Left hindlimb (tissue), 1 donor: ENCODE measurements around the gene S100A1.
"Not testable (repeated sequence)": the region's sequence is repeated elsewhere in the genome, so short reads cannot be mapped to it uniquely, and the experiment has no call there.

ENCODE experiments used
- DNase-seq: peaks from one replicate; pipeline ENCODE4 v3.0.0-alpha.2; 2018

The S100A1 gene

GRCh38 chr1:153658400-153659174, 30.4 kb downstream of the S100A1 start, which contains the start of gene SNAPIN:
TSS of gene SNAPIN (plus strand) at chr1:153658703. CDS start at chr1:153658744, 41 bp downstream.
- DNase-seq: peak; percentile 96

- no peak for DNase-seq
Observed at GRCh38 chr1:153659175-153659534, 30.9 kb downstream of the S100A1 start.

GRCh38 chr1:153659656-153660055, 31.4 kb downstream of the S100A1 start:
- no peak for DNase-seq

- DNase-seq: no peak
Observed at GRCh38 chr1:153661111-153661708, 33.0 kb downstream of the S100A1 start.

GRCh38 chr1:153662269-153662668, 34.0 kb downstream of the S100A1 start:
- DNase-seq: no peak

GRCh38 chr1:153663211-153663610, 35.0 kb downstream of the S100A1 start:
- DNase-seq: no peak

GRCh38 chr1:153667439-153667838, 39.2 kb downstream of the S100A1 start:
- DNase-seq: no peak

- DNase-seq: not testable (repeated sequence)
Observed at GRCh38 chr1:153668672-153669071, 40.4 kb downstream of the S100A1 start.

- DNase-seq: no peak
Observed at GRCh38 chr1:153669606-153670005, 41.4 kb downstream of the S100A1 start.

GRCh38 chr1:153670257-153670858, 42.1 kb downstream of the S100A1 start:
- DNase-seq: no peak

- peak; percentile 99 for DNase-seq
Observed at GRCh38 chr1:153670859-153671627, 42.8 kb downstream of the S100A1 start, which contains the start of gene ILF2. TSS of gene ILF2 (minus strand) at chr1:153670993. CDS start at chr1:153670922, 71 bp downstream.

- DNase-seq: not testable (repeated sequence)
Observed at GRCh38 chr1:153671628-153672353, 43.6 kb downstream of the S100A1 start.

GRCh38 chr1:153673511-153673910, 45.3 kb downstream of the S100A1 start:
- no peak for DNase-seq

GRCh38 chr1:153677718-153678518, 49.7 kb downstream of the S100A1 start:
- DNase-seq: peak; percentile 25

- peak; percentile 60 for DNase-seq
Observed at GRCh38 chr1:153678519-153679336, 50.5 kb downstream of the S100A1 start, which contains the start of gene NPR1. TSS of gene NPR1 (plus strand) at chr1:153678688. CDS start at chr1:153679109, 421 bp downstream.

- DNase-seq: no peak
Observed at GRCh38 chr1:153679337-153680119, 51.3 kb downstream of the S100A1 start.

- no peak for DNase-seq
Observed at GRCh38 chr1:153680120-153680403, 51.8 kb downstream of the S100A1 start.
